ENCODE results near the gene DACT3. TPM values are rescaled to one million over a fixed set of nuclear protein-coding genes. Genes with fewer than 3 reads are reported as not detected.

Gene DACT3
- total RNA-seq, 1 donor from 2014 or later = 13.8 TPM

GRCh38 chr19:46598372-46598917 lies 62.5 kb downstream of the DACT3 start:
- no peak overlapping the region for H3K4me3 ChIP-seq
- no peak overlapping the region for H3K27ac ChIP-seq
- no peak for DNase-seq (ENCODE audit: extremely low spot score in 2 of 2)
- intact Hi-C loops (cut with DNase I) = no loop called here
- H3K9me3 ChIP-seq = no peaks in the 10 kb centered on the region
- H3K27me3 ChIP-seq = no peaks in the 10 kb centered on the region
- peaks cover 23% of the 10 kb centered on the region for H3K4me1 ChIP-seq
- no peaks in the 10 kb centered on the region for H3K36me3 ChIP-seq
- TF ChIP-seq POLR2AphosphoS5 (IDR thresholded peaks at IDR 0.05; ENCODE audit: insufficient read depth in 1 of 2, low read depth in 1 of 2) (no peak), POLR2A (IDR thresholded peaks at IDR 0.05) (no peak)

MicroRNAs encoded within 50 kb of the gene (microRNA counts, 767-probe panel; counts per million panel counts)
- microRNA hsa-miR-320e = 4,114 to 4,531 counts per million in 2 donors

Small RNAs within 50 kb of the gene (microRNA-seq; reads per million reads assigned to microRNA genes)
- 6.2 reads per million, percentile 9 among the genes with 10 or more reads in this experiment for gene MIR320E (ENCODE audit: borderline number of aligned reads, borderline replicate concordance)

Small RNAs within 50 kb of the gene (small RNA-seq; reads per million reads assigned to genes)
- gene MIR320E = 0.43 reads per million
- gene RN7SL364P = not detected

Other genes starting within 250 kb of the DACT3 start
- 7.4 TPM for gene CCDC8, start 247.6 kb downstream of the DACT3 start, total RNA-seq
- 0.25 TPM for gene PNMA8C, start 232.2 kb downstream of the DACT3 start, total RNA-seq
- gene PNMA8A, start 189.6 kb downstream of the DACT3 start, total RNA-seq = 1.5 TPM
- 2.7 TPM for gene PNMA8B, start 165.3 kb downstream of the DACT3 start, total RNA-seq
- gene CALM3, start 59.9 kb downstream of the DACT3 start, total RNA-seq = 105 TPM
- gene PTGIR, start 36.1 kb downstream of the DACT3 start, total RNA-seq = 10.8 TPM
- not detected for gene GNG8, start 25.0 kb downstream of the DACT3 start, total RNA-seq
- gene PRKD2, start 55.9 kb upstream of the DACT3 start, total RNA-seq = 49.4 TPM
- gene FKRP, start 84.9 kb upstream of the DACT3 start, total RNA-seq = 14.7 TPM
- gene STRN4, start 85.3 kb upstream of the DACT3 start, total RNA-seq = 85.0 TPM
- gene SLC1A5, start 127.4 kb upstream of the DACT3 start, total RNA-seq = 147 TPM
- gene AP2S1, start 189.7 kb upstream of the DACT3 start, total RNA-seq = 75.9 TPM
- gene ARHGAP35, start 199.8 kb upstream of the DACT3 start, total RNA-seq = 42.5 TPM